ENCODE measurements around the gene TBC1D4.

Gene TBC1D4

GRCh38 chr13:75334634-75335447, 147.1 kb downstream of the TBC1D4 start:
- DNase-seq (ENCODE audit: low read depth): no peak
- no peak for TF ChIP-seq CTCF (IDR thresholded peaks at IDR 0.05; ENCODE audit: control insufficient read depth, extremely low read depth, insufficient read depth)
- H3K4me3 ChIP-seq (ENCODE audit: low read depth, low read length): no peak overlapping the region

DNA sequence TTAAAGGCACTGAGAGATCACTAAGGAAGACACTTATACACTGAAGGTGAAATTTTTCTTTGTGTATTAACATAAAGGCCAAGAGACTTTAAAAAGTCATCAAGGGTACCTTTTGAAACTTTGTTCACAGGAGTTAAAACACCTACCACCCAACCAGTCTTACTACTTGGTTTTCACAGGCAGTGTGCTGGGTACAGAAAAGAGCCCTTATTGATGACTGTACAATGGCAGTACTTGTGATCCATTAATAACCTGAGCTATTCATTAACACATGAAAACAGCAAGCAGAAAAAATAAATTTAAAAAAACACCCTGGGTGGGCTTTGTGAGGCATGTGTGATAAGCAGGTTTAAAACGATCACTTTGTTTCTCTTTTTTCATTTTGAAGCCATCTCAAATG, 148.9 kb downstream of the TBC1D4 start:
- no peak for DNase-seq (ENCODE audit: low read depth)
- no peak for TF ChIP-seq CTCF (IDR thresholded peaks at IDR 0.05; ENCODE audit: control insufficient read depth, extremely low read depth, insufficient read depth)
- no peak overlapping the region for H3K4me3 ChIP-seq (ENCODE audit: low read depth, low read length)

- no peak for DNase-seq (ENCODE audit: low read depth)
- H3K4me3 ChIP-seq (ENCODE audit: low read depth, low read length): no peak overlapping the region
- TF ChIP-seq CTCF (IDR thresholded peaks at IDR 0.05; ENCODE audit: control insufficient read depth, extremely low read depth, insufficient read depth): no peak
Measured at GRCh38 chr13:75331792-75332349, 150.1 kb downstream of the TBC1D4 start.

DNA sequence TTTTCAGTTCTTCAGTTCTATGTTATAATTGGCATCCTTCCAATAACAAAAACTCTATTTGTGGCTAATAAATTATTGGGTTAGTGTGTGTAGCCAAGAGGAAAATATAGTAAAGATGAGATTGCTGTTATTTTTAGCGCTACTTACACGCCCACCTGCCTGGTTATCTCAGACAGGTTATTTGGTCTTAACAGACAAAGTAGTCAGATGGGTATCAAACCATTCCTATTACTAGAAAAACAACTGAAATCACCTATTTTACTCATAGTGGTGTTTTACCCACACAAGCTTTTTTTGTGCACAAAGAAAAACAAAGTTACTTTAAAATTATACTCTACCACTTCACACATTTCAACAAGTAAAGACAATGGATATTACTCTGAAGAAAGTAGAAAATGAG, 151.2 kb downstream of the TBC1D4 start:
- DNase-seq (ENCODE audit: low read depth): no peak
- no peak for TF ChIP-seq CTCF (IDR thresholded peaks at IDR 0.05; ENCODE audit: control insufficient read depth, extremely low read depth, insufficient read depth)

DNA sequence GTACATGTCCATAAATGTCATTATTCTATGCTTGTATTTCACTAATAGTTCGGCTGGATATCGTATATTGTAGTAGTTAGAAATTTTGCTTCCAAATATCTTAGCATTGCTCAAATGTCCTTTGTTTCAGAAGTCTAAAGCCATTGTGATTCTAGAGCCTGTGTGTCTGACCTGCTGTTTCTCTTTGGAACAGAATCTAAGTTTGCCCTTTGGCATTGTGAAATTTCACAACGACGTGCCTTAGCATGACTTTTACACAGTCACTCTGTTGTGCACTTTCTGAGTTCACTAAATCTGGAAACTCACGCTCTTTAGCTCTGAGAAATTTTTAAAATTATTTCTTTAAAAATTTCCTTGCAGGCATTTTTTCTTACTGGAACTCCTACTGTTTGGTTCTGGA, 152.2 kb downstream of the TBC1D4 start:
- no peak for DNase-seq (ENCODE audit: low read depth)
- no peak overlapping the region for H3K4me3 ChIP-seq (ENCODE audit: low read depth, low read length)

More for the DNA sequence above, 151.2 kb downstream of the TBC1D4 start:
- H3K4me3 ChIP-seq (ENCODE audit: low read depth, low read length): no peak overlapping the region

DNA sequence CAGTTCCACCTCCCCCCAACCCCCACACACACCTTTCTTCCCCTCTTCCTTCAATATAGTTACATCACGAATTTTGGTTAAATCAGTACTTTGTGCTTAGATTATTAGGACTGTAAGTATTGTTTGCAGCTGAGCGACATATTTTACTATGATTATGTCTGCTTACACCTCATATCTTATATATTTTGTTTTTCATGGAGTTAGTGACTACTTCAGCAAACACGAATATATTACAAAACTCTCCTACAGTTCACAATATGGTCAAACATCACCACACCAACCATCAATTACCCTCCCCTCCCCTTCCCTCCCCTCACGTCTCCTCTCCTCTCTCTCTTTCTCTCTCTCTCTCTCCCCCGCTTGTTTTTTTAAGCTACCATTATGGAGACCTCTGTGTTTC, 152.9 kb downstream of the TBC1D4 start:
- no peak for TF ChIP-seq CTCF (IDR thresholded peaks at IDR 0.05; ENCODE audit: control insufficient read depth, extremely low read depth, insufficient read depth)
- DNase-seq (ENCODE audit: low read depth): no peak
- H3K4me3 ChIP-seq (ENCODE audit: low read depth, low read length): no peak overlapping the region

More for the DNA sequence above, 152.2 kb downstream of the TBC1D4 start:
- no peak for TF ChIP-seq CTCF (IDR thresholded peaks at IDR 0.05; ENCODE audit: control insufficient read depth, extremely low read depth, insufficient read depth)

All from LNCaP clone FGC (cell line).